ENCODE results near the gene CCL27.

DNA sequence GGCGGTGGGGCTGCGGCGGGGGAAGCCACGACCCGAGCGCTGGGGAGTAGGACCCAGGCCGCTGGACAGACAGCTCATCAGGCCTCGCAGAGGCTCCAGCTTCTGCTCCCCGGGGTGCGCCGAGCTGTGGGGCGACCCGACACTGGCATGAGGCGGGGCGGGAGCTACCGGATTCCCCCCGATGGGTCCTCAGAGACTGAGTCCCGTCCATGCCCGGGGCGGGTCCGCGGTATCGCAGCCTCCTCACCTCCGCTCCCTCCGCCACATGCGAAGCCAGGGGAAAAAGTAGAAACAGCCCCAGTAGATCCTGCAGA lies 2.6 kb upstream of the CCL27 start:
- TF ChIP-seq, protein P1, sequence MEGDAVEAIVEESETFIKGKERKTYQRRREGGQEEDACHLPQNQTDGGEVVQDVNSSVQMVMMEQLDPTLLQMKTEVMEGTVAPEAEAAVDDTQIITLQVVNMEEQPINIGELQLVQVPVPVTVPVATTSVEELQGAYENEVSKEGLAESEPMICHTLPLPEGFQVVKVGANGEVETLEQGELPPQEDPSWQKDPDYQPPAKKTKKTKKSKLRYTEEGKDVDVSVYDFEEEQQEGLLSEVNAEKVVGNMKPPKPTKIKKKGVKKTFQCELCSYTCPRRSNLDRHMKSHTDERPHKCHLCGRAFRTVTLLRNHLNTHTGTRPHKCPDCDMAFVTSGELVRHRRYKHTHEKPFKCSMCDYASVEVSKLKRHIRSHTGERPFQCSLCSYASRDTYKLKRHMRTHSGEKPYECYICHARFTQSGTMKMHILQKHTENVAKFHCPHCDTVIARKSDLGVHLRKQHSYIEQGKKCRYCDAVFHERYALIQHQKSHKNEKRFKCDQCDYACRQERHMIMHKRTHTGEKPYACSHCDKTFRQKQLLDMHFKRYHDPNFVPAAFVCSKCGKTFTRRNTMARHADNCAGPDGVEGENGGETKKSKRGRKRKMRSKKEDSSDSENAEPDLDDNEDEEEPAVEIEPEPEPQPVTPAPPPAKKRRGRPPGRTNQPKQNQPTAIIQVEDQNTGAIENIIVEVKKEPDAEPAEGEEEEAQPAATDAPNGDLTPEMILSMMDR (IDR thresholded peaks at IDR 0.05), result no peak
- TF ChIP-seq NR2C2 (CRISPR knock-in tag; IDR thresholded peaks at IDR 0.05) (no peak), ELF4 (CRISPR knock-in tag; IDR thresholded peaks at IDR 0.05; ENCODE audit: low read depth) (no peak), NFE2L1 (CRISPR knock-in tag; IDR thresholded peaks at IDR 0.05) (no peak), FOXK1 (CRISPR knock-in tag; IDR thresholded peaks at IDR 0.05) (no peak)
- TF ChIP-seq, protein P2, sequence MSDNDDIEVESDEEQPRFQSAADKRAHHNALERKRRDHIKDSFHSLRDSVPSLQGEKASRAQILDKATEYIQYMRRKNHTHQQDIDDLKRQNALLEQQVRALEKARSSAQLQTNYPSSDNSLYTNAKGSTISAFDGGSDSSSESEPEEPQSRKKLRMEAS (CRISPR knock-in tag; IDR thresholded peaks at IDR 0.05), result 0 out of 2 replicates have a peak, but pooled peaks have one; percentile 37
